Hepatocyte (in vitro differentiated cells): Measurements from ENCODE around the gene CALU. TPM values are rescaled to one million over a fixed set of nuclear protein-coding genes. Genes with fewer than 3 reads are reported as not detected.

Experiments
- DNase-seq: peaks from one replicate; pipeline ENCODE4 v3.0.0-alpha.2; 2016; ENCODE audit warnings: low spot score
- H2AFZ ChIP-seq: fragments of 200-600 bp; sonication (generic); 2 replicates; pipeline ENCODE4 v1.6.0; 2016; ENCODE audit warnings: antibody characterized with exemption, mild to moderate bottlenecking
- H3K27ac ChIP-seq: fragments of 200-600 bp; sonication (generic); 2 replicates; pipeline ENCODE4 v1.5.1; 2016; ENCODE audit warnings: mild to moderate bottlenecking
- H3K27me3 ChIP-seq: fragments of 200-600 bp; sonication (generic); 2 replicates; pipeline ENCODE4 v1.6.1; 2016
- H3K36me3 ChIP-seq: fragments of 200-600 bp; sonication (generic); replicated peaks from 2 replicates; pipeline ENCODE4 v1.5.1; 2016; ENCODE audit warnings: low read depth; ENCODE audit not compliant: insufficient read depth
- H3K4me1 ChIP-seq: fragments of 200-600 bp; sonication (generic); 2 replicates; pipeline ENCODE4 v1.5.1; 2016; ENCODE audit warnings: mild to moderate bottlenecking, moderate library complexity; ENCODE audit not compliant: insufficient read depth
- H3K4me2 ChIP-seq: fragments of 200-600 bp; sonication (generic); 2 replicates; pipeline ENCODE4 v1.6.0; 2016
- H3K4me3 ChIP-seq: fragments of 200-600 bp; sonication (generic); 2 replicates; pipeline ENCODE4 v1.5.1; 2016; ENCODE audit warnings: mild to moderate bottlenecking
- H3K79me2 ChIP-seq: fragments of 200-600 bp; sonication (generic); 2 replicates; pipeline ENCODE4 v1.6.0; 2017; ENCODE audit warnings: mild to moderate bottlenecking
- H3K9me2 ChIP-seq: fragments of 200-600 bp; sonication (generic); replicated peaks from 2 replicates; pipeline ENCODE4 v1.6.0; 2017; ENCODE audit warnings: mild to moderate bottlenecking; ENCODE audit not compliant: insufficient read depth
- H3K9me3 ChIP-seq: fragments of 200-600 bp; sonication (generic); 2 replicates; pipeline ENCODE4 v1.5.1; 2016; ENCODE audit warnings: low read depth, mild to moderate bottlenecking
- H4K20me1 ChIP-seq: fragments of 200-600 bp; sonication (generic); 2 replicates; pipeline ENCODE4 v1.6.0; 2016; ENCODE audit warnings: mild to moderate bottlenecking; ENCODE audit not compliant: insufficient read depth, poor library complexity, severe bottlenecking
- CTCF ChIP-seq: fragments of 200-600 bp; sonication (generic); IDR thresholded peaks from 2 replicates; pipeline ENCODE4 v1.5.1; 2016; ENCODE audit warnings: antibody characterized with exemption, mild to moderate bottlenecking; ENCODE audit not compliant: poor library complexity
- EZH2 ChIP-seq: fragments of 200-600 bp; sonication (generic); IDR thresholded peaks from 2 replicates; pipeline ENCODE4 v1.6.1; 2016; ENCODE audit warnings: antibody characterized with exemption, mild to moderate bottlenecking, borderline replicate concordance
- EZH2phosphoT487 ChIP-seq: fragments of 200-600 bp; sonication (generic); IDR thresholded peaks from one replicate; pipeline ENCODE4 v1.6.1; 2018; ENCODE audit warnings: antibody characterized with exemption, mild to moderate bottlenecking, low read depth, moderate library complexity; ENCODE audit not compliant: unreplicated experiment, severe bottlenecking
- WGBS: methylation state at CpG from one replicate; pipeline ENCODE4 v1.1.6; 2016; ENCODE audit warnings: low lambda C conversion rate; ENCODE audit errors: missing lambda C conversion rate; 5-methylcytosine and 5-hydroxymethylcytosine counted together
- polyA plus RNA-seq: library from polyadenylated mRNA; unstranded; fragments of >200 nt; fragmentation: Nextera tagmentation; extraction: Ambion mirVana; gene quantifications from 2 replicates; pipeline ENCODE4 v1.2.1, GENCODE V29; 2016
- total RNA-seq: library from RNA; depleted of rRNA; stranded (reverse); fragments of >200 nt; gene quantifications from 2 replicates; pipeline ENCODE4 v1.2.3, GENCODE V29; 2014

CALU gene
- total and polyA plus RNA-seq, 2 experiments from 2014 or later: 248 to 291 TPM

GRCh38 chr7:128726737-128727072, 12.5 kb upstream of the CALU start:
- no peak for TF ChIP-seq EZH2phosphoT487
- no peak for TF ChIP-seq CTCF
- no peak for TF ChIP-seq EZH2
- Histone ChIP-seq H3K9me2 (no peaks in the 10 kb centered on the region), H3K27ac (no peak overlapping the region), H3K27me3 (peaks cover 3% of the 10 kb centered on the region), H3K4me2 (no peak overlapping the region), H3K36me3 (no peaks in the 10 kb centered on the region), H3K9me3 (no peaks in the 10 kb centered on the region), H3K79me2 (no peaks in the 10 kb centered on the region), H2AFZ (no peak overlapping the region), H3K4me3 (no peak overlapping the region), H3K4me1 (no peaks in the 10 kb centered on the region), H4K20me1 (no peaks in the 10 kb centered on the region)
- no peak for DNase-seq
- whole genome bisulfite sequencing: 86% methylated on average over 1 of the region's 1 CpG

- Histone ChIP-seq H4K20me1 (no peaks in the 10 kb centered on the region), H3K9me2 (no peaks in the 10 kb centered on the region), H3K9me3 (no peaks in the 10 kb centered on the region), H3K4me3 (no peak overlapping the region), H3K36me3 (no peaks in the 10 kb centered on the region), H3K79me2 (no peaks in the 10 kb centered on the region), H2AFZ (no peak overlapping the region), H3K27ac (no peak overlapping the region), H3K27me3 (peaks cover 9% of the 10 kb centered on the region), H3K4me2 (no peak overlapping the region), H3K4me1 (no peaks in the 10 kb centered on the region)
- no peak for DNase-seq
- TF ChIP-seq EZH2phosphoT487 (no peak), EZH2 (no peak), CTCF (no peak)
- 89% methylated on average over 4 of the region's 4 CpGs for WGBS
Measured at GRCh38 chr7:128727239-128727638, 11.9 kb upstream of the CALU start.

- Histone ChIP-seq H2AFZ (no peak overlapping the region), H3K4me2 (no peak overlapping the region), H3K79me2 (no peaks in the 10 kb centered on the region), H3K27me3 (peaks cover 17% of the 10 kb centered on the region), H3K36me3 (no peaks in the 10 kb centered on the region), H3K9me3 (no peaks in the 10 kb centered on the region), H4K20me1 (no peaks in the 10 kb centered on the region), H3K9me2 (no peaks in the 10 kb centered on the region), H3K27ac (no peak overlapping the region), H3K4me3 (no peak overlapping the region), H3K4me1 (no peaks in the 10 kb centered on the region)
- TF ChIP-seq EZH2 (no peak), EZH2phosphoT487 (no peak), CTCF (no peak)
- DNase-seq: no peak
- 84% methylated on average over 2 of the region's 2 CpGs for WGBS
Measured at GRCh38 chr7:128728598-128728997, 10.6 kb upstream of the CALU start.

GRCh38 chr7:128729494-128729893, 9.7 kb upstream of the CALU start:
- Histone ChIP-seq H2AFZ (no peak overlapping the region), H3K79me2 (no peaks in the 10 kb centered on the region), H3K9me3 (no peaks in the 10 kb centered on the region), H4K20me1 (no peaks in the 10 kb centered on the region), H3K36me3 (no peaks in the 10 kb centered on the region), H3K27me3 (peaks cover 19% of the 10 kb centered on the region), H3K4me1 (no peaks in the 10 kb centered on the region), H3K4me3 (no peak overlapping the region), H3K4me2 (no peak overlapping the region), H3K27ac (no peak overlapping the region), H3K9me2 (no peaks in the 10 kb centered on the region)
- TF ChIP-seq CTCF (no peak), EZH2phosphoT487 (no peak), EZH2 (no peak)
- WGBS: 86% methylated on average over 4 of the region's 4 CpGs
- DNase-seq: no peak
